ENCODE results near the gene CDC42EP3.

Gene CDC42EP3

DNA sequence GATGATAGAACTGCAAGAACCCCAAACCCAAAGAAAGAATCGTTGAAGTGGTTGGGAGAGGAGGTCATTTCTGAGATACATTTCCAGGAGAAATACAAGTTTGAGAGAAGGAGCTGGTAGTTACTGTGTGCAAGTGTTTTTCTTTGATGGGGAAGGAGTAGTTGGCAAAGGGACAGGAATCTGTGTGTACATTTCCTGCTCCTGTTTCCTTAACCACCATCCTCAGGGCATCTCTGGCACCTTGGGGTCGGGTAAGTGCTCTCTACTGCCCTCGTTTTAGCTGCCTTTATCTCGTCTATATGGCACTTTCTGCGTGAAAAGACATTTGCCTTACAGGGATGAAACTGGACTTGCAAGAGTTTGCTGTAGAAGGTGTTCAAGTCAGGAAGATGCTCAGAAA is 27.3 kb downstream of the CDC42EP3 start:
- CTCF ChIA-PET: interaction anchor here (1.0 to 3.3 kb wide), 4 partner anchors 8 to 233 kb away, joined by 3 to 14 read pairs (median 6); no protein-coding TSS in a partner anchor
- TF ChIP-seq, protein P1, sequence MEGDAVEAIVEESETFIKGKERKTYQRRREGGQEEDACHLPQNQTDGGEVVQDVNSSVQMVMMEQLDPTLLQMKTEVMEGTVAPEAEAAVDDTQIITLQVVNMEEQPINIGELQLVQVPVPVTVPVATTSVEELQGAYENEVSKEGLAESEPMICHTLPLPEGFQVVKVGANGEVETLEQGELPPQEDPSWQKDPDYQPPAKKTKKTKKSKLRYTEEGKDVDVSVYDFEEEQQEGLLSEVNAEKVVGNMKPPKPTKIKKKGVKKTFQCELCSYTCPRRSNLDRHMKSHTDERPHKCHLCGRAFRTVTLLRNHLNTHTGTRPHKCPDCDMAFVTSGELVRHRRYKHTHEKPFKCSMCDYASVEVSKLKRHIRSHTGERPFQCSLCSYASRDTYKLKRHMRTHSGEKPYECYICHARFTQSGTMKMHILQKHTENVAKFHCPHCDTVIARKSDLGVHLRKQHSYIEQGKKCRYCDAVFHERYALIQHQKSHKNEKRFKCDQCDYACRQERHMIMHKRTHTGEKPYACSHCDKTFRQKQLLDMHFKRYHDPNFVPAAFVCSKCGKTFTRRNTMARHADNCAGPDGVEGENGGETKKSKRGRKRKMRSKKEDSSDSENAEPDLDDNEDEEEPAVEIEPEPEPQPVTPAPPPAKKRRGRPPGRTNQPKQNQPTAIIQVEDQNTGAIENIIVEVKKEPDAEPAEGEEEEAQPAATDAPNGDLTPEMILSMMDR (IDR thresholded peaks at IDR 0.05; ENCODE audit: control extremely low read depth, extremely low read depth, low read depth, missing control alignments): no peak
- POLR2A ChIA-PET: interaction anchor here (0.6 to 1.3 kb wide), 3 partner anchors 8 to 13 kb away, joined by 3 to 6 read pairs (median 4); no protein-coding TSS in a partner anchor
- DNase-seq (ENCODE audit: extremely low spot score): no peak

DNA sequence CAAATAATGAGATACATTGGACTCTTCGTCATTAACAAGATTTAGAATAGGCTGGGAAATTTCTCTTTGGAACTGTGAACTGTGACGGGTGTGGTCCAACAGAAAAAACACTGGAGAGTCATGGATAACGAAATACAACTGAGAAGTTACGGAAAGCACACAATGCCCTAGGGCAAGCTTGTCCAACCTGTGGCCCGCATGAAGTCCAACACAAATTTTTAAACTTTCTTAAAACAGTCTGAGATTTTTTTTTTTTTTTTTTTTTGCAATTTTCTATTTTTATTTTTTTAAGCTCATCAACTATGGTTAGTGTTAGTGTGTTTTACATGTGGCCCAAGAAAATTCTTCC is 27.7 kb downstream of the CDC42EP3 start:
- ChIA-PET POLR2A (interaction anchor here (0.6 to 1.3 kb wide), 3 partner anchors 9 to 13 kb away, joined by 3 to 6 read pairs (median 4); no protein-coding TSS in a partner anchor), CTCF (interaction anchor here (1.0 to 3.3 kb wide), 6 partner anchors 9 to 233 kb away, joined by 3 to 14 read pairs (median 3); no protein-coding TSS in a partner anchor)
- no peak for DNase-seq (ENCODE audit: extremely low spot score)
- TF ChIP-seq, protein P1 (IDR thresholded peaks at IDR 0.05; ENCODE audit: control extremely low read depth, extremely low read depth, low read depth, missing control alignments): no peak

DNA sequence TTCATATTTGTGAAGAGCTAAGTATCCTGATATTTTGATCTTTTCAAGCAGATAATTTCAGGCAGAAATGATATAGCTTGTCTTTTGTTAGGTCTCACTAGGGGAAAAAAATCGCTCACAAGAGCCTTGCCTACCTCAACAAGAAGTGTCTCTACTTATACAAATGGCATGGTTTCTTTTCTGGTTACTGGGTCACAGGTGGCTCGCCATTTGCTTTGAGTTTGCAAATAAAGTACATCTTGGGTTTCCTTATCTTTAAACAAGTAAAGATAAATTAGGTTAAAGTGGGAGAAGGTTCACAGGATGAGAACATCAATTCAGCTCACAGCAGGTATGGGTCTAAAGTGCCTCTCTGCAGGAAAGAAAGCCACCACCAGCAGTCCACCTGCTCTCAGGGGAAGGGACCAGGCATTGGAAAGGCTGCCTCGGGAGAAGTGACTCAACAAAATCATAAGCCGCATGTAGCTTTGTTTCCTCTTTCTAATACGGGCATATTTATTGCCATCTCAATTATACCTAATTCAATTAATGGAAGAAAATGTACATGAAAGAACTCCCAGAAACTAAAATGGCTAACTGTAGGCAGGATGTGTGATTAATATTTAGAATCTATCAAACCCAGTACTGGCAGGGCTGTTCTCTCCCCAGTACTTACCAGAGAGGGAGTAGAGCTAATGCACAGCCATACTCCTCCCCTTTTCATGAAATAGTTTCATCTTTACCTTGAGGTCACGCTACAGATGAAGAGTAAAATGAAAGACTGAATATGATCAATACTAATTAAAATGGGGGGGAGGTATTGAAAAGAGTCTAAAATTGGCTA is 28.3 kb downstream of the CDC42EP3 start:
- DNase-seq (ENCODE audit: extremely low spot score): no peak
- CTCF ChIA-PET: interaction anchor here (1.0 to 3.3 kb wide), 6 partner anchors 10 to 228 kb away, joined by 3 to 14 read pairs (median 3); no protein-coding TSS in a partner anchor
- POLR2A ChIA-PET: interaction anchor here (1.3 kb wide), 1 partner anchor 9 kb away, joined by 3 read pairs; no protein-coding TSS in a partner anchor
- TF ChIP-seq, protein P1 (IDR thresholded peaks at IDR 0.05; ENCODE audit: control extremely low read depth, extremely low read depth, low read depth, missing control alignments): no peak

DNA sequence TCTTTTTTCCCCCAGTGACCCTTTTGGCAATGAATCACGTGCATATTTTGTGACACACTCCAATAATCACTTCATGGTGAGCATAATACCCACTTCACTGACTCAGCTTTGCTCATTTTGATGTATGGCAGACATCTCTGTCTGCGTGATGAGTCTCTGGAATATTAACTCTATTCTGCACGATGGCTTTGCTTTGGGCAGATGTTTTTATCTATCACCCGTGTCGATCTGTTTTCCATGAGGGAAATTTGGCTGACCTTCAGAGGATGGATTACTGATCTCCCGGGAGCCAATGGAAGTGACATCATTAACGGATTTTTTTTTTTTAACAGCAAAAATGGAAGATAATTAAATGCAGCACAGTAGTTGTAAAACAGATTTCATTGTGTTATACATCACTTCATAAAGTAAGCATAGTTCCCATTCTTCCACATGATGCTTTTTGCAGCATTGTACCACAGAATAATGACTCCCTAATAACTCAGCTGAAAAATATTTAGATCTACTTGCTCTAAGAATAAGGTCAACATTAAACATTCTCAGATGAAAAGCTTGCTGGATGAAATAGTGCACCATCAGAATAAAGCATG is 29.8 kb downstream of the CDC42EP3 start:
- TF ChIP-seq, protein P1 (IDR thresholded peaks at IDR 0.05; ENCODE audit: control extremely low read depth, extremely low read depth, low read depth, missing control alignments): no peak
- POLR2A ChIA-PET: no interaction called here
- CTCF ChIA-PET: interaction anchor here (0.9 to 2.2 kb wide), 6 partner anchors 8 to 246 kb away, joined by 3 to 7 read pairs (median 4); no protein-coding TSS in a partner anchor
- no peak for DNase-seq (ENCODE audit: extremely low spot score)

DNA sequence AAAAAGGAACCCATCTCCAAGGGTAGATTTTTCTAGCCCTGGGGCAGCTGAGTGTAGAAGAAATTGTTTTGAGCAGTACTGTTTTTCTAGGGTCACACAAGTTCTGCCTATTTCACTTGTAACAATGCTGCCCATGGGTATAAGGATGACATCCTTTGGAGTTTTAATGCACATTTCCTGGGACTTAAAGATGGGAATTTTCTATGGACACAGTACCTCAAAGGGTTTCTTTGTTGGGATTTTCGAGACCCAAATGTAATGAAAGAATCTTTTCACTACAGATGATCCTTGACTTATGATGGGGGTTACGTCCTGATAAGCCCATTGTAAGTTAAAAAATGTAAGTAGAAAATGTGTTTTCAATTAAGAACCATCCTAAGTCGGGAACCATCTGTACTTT is 31.8 kb downstream of the CDC42EP3 start:
- CTCF ChIA-PET: no interaction called here

DNA sequence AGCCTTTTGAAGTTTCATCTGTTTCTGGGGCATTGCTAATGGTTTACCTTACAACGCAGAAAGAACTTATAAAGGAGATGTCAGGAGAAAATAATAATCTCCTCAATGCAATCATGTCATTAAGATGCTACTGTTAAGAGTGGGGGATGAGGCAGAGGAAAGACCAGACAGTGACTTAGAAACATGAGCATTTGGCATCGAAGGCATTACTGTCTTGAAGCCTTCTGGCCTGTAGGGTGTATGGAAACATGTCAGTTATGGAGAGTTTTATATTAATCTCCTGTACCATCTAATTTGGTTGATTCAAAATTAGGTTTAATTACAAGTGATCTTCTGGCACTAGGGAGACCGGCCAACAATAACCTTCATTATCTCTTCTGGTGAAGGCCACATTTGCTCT is 32.5 kb downstream of the CDC42EP3 start:
- TF ChIP-seq, protein P1 (IDR thresholded peaks at IDR 0.05; ENCODE audit: control extremely low read depth, extremely low read depth, low read depth, missing control alignments): no peak
- ChIA-PET CTCF (no interaction called here), POLR2A (no interaction called here)
- DNase-seq (ENCODE audit: extremely low spot score): no peak

More for the DNA sequence above, 31.8 kb downstream of the CDC42EP3 start:
- POLR2A ChIA-PET: no interaction called here
- TF ChIP-seq, protein P1 (IDR thresholded peaks at IDR 0.05; ENCODE audit: control extremely low read depth, extremely low read depth, low read depth, missing control alignments): no peak
- no peak for DNase-seq (ENCODE audit: extremely low spot score)

Data from GM10248 (cell line).